HEK293T (cell line): ENCODE results near the gene LAMB1.

ENCODE experiments used
- BHLHE40 ChIP-seq: fragments of 450-650 bp; IDR thresholded peaks from 2 replicates; pipeline ENCODE4 v1.6.1; 2016; ENCODE audit warnings: mild to moderate bottlenecking, moderate library complexity, borderline replicate concordance
- FOXK2 ChIP-seq: fragments of 450-650 bp; IDR thresholded peaks from 2 replicates; pipeline ENCODE4 v1.6.1; 2016; ENCODE audit warnings: mild to moderate bottlenecking
- FOXM1 ChIP-seq: fragments of 450-650 bp; IDR thresholded peaks from 2 replicates; pipeline ENCODE4 v1.6.1; 2017; ENCODE audit warnings: mild to moderate bottlenecking, borderline replicate concordance

DNA sequence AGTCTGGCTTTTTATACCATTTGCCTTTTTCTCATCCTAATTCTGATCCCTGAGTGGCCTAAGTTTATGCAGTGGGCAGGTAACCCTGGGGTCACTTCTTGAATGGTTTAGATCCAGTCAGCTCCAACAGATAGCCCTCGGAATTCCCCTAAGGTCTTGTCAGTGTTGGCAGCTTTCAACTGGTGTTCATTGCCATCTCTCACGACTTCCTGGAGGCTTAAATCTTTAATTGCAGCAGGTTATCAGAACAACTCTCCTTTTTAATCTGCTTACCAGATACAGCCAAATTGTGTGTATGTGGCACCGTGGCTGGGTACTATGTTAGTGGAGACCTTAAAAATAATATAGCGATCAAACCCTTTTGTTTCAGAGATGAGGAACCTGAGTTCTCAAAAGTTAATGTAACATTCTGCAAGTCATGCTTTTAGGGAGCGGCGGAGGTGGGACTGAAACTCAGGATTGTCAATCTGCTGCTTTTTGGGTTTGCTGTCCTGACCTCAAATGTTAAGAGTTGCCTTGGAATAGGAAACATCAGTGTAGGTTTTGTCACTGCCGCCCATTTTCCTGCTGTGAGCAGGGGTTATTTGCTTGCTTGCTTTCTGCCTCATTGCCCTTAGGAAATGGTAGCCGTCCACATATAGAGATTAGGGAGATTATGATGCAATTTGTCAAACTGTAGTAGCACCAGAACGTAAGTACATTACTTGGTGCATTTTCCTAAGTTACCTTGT is 111.2 kb downstream of the LAMB1 start:
- no peak for TF ChIP-seq FOXK2
- no peak for TF ChIP-seq FOXM1
- TF ChIP-seq BHLHE40 = no peak
